ENCODE data around the gene SPOCK1.
A peak's percentile ranks its signal among the peaks of the same experiment; 100 is the strongest.

SPOCK1 gene

GRCh38 chr5:137144656-137145055 is 354.5 kb downstream of the SPOCK1 start:
- Histone ChIP-seq H3K27me3 (replicated peaks; ENCODE audit: control insufficient read depth, insufficient read depth, low read length) (no peaks in the 10 kb centered on the region), H3K4me3 (replicated peaks; ENCODE audit: low read depth, low read length) (no peak overlapping the region), H3K36me3 (ENCODE audit: control insufficient read depth, insufficient read depth, low read length) (no peaks in the 10 kb centered on the region)
- TF ChIP-seq, protein P1, sequence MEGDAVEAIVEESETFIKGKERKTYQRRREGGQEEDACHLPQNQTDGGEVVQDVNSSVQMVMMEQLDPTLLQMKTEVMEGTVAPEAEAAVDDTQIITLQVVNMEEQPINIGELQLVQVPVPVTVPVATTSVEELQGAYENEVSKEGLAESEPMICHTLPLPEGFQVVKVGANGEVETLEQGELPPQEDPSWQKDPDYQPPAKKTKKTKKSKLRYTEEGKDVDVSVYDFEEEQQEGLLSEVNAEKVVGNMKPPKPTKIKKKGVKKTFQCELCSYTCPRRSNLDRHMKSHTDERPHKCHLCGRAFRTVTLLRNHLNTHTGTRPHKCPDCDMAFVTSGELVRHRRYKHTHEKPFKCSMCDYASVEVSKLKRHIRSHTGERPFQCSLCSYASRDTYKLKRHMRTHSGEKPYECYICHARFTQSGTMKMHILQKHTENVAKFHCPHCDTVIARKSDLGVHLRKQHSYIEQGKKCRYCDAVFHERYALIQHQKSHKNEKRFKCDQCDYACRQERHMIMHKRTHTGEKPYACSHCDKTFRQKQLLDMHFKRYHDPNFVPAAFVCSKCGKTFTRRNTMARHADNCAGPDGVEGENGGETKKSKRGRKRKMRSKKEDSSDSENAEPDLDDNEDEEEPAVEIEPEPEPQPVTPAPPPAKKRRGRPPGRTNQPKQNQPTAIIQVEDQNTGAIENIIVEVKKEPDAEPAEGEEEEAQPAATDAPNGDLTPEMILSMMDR (IDR thresholded peaks at IDR 0.05; ENCODE audit: insufficient read depth, low read length, poor library complexity, severe bottlenecking), result no peak
- DNase-seq (ENCODE audit: extremely low read depth, insufficient read length), result no peak

- H3K36me3 ChIP-seq (ENCODE audit: control insufficient read depth, insufficient read depth, low read length), result no peaks in the 10 kb centered on the region
- H3K27me3 ChIP-seq (replicated peaks; ENCODE audit: control insufficient read depth, insufficient read depth, low read length), result no peaks in the 10 kb centered on the region
- H3K4me3 ChIP-seq (replicated peaks; ENCODE audit: low read depth, low read length), result no peak overlapping the region
- TF ChIP-seq, protein P1 (IDR thresholded peaks at IDR 0.05; ENCODE audit: insufficient read depth, low read length, poor library complexity, severe bottlenecking), result no peak
- DNase-seq (ENCODE audit: extremely low read depth, insufficient read length), result peak; percentile 6
Observed at GRCh38 chr5:137142764-137143605, 356.1 kb downstream of the SPOCK1 start.

- Histone ChIP-seq H3K4me3 (replicated peaks; ENCODE audit: low read depth, low read length) (no peak overlapping the region), H3K27me3 (replicated peaks; ENCODE audit: control insufficient read depth, insufficient read depth, low read length) (no peaks in the 10 kb centered on the region), H3K36me3 (ENCODE audit: control insufficient read depth, insufficient read depth, low read length) (no peaks in the 10 kb centered on the region)
- DNase-seq (ENCODE audit: extremely low read depth, insufficient read length), result no peak
- TF ChIP-seq, protein P1 (IDR thresholded peaks at IDR 0.05; ENCODE audit: insufficient read depth, low read length, poor library complexity, severe bottlenecking), result no peak
Observed at GRCh38 chr5:137142346-137142745, 356.8 kb downstream of the SPOCK1 start.

DNA sequence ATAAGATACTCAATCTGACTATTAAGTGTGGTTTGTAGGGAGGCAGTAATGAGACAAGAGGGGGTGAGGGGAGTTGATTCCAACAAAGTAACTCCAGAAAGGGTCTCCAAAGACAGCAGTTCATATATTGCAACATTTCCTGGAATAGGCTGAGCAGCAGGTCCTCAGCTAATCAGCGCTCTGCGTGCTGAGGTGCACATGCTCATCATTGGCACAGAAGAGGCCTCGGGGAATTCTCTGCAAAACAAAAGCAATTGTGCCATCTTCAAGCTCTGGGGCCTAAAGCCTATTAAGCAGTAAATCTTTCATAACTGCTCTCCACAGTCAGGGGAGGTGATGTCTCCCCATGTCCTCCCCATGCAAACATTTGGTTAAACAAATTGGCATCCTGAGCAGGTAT is 357.3 kb downstream of the SPOCK1 start:
- no peak for DNase-seq (ENCODE audit: extremely low read depth, insufficient read length)
- TF ChIP-seq, protein P1 (IDR thresholded peaks at IDR 0.05; ENCODE audit: insufficient read depth, low read length, poor library complexity, severe bottlenecking), result no peak
- Histone ChIP-seq H3K27me3 (replicated peaks; ENCODE audit: control insufficient read depth, insufficient read depth, low read length) (no peaks in the 10 kb centered on the region), H3K4me3 (replicated peaks; ENCODE audit: low read depth, low read length) (no peak overlapping the region), H3K36me3 (ENCODE audit: control insufficient read depth, insufficient read depth, low read length) (no peaks in the 10 kb centered on the region)

- TF ChIP-seq, protein P1 (IDR thresholded peaks at IDR 0.05; ENCODE audit: insufficient read depth, low read length, poor library complexity, severe bottlenecking), result no peak
- Histone ChIP-seq H3K4me3 (replicated peaks; ENCODE audit: low read depth, low read length) (no peak overlapping the region), H3K27me3 (replicated peaks; ENCODE audit: control insufficient read depth, insufficient read depth, low read length) (no peaks in the 10 kb centered on the region; the same call in 1 of the 2 replicates), H3K36me3 (ENCODE audit: control insufficient read depth, insufficient read depth, low read length) (no peaks in the 10 kb centered on the region)
- DNase-seq (ENCODE audit: extremely low read depth, insufficient read length), result no peak
Observed at GRCh38 chr5:137136991-137137632, 362.0 kb downstream of the SPOCK1 start.
